GM19023 (cell line): ENCODE results near the gene P2RX7.
"Not testable (repeated sequence)": the region's sequence is repeated elsewhere in the genome, so short reads cannot be mapped to it uniquely, and the experiment has no call there.

Experiments
- ATAC-seq: cut with Tn5 transposase; IDR thresholded peaks from one replicate; pipeline ENCODE4 v1.9.1; 2021; ENCODE audit warnings: mild to moderate bottlenecking, moderate library complexity; ENCODE audit not compliant: unreplicated experiment

P2RX7 gene

GRCh38 chr12:121202407-121203355 lies 70.0 kb downstream of the P2RX7 start:
- ATAC-seq = no peak

- ATAC-seq = no peak
These were observed 70.8 kb downstream of the P2RX7 start for GRCh38 chr12:121203482-121203881.

- no peak for ATAC-seq
These were observed 72.8 kb downstream of the P2RX7 start for GRCh38 chr12:121205491-121205890.

- not testable (repeated sequence) for ATAC-seq
These were observed 75.9 kb downstream of the P2RX7 start for GRCh38 chr12:121208571-121208970.

GRCh38 chr12:121209221-121209620 lies 76.5 kb downstream of the P2RX7 start:
- no peak for ATAC-seq

- ATAC-seq = peak; percentile 86
These were observed 77.2 kb downstream of the P2RX7 start, which contains the start of gene P2RX4 for GRCh38 chr12:121209624-121210572. TSS of gene P2RX4 (plus strand) at chr12:121210129. CDS start at chr12:121210165, 36 bp downstream.

- no peak for ATAC-seq
These were observed 80.2 kb downstream of the P2RX7 start for GRCh38 chr12:121212875-121213274.

- ATAC-seq = no peak
These were observed 81.6 kb downstream of the P2RX7 start for GRCh38 chr12:121214166-121214777.

- no peak for ATAC-seq
These were observed 82.4 kb downstream of the P2RX7 start for GRCh38 chr12:121214855-121215745.

- no peak for ATAC-seq
These were observed 83.4 kb downstream of the P2RX7 start for GRCh38 chr12:121216102-121216501.

GRCh38 chr12:121217063-121217462 lies 84.4 kb downstream of the P2RX7 start:
- ATAC-seq = no peak

- ATAC-seq = no peak
These were observed 85.1 kb downstream of the P2RX7 start for GRCh38 chr12:121217761-121218160.

- no peak for ATAC-seq
These were observed 86.1 kb downstream of the P2RX7 start for GRCh38 chr12:121218588-121219352.

GRCh38 chr12:121219353-121219986 lies 86.8 kb downstream of the P2RX7 start:
- no peak for ATAC-seq

- ATAC-seq = no peak
These were observed 90.2 kb downstream of the P2RX7 start for GRCh38 chr12:121222847-121223246.

- no peak for ATAC-seq
These were observed 90.9 kb downstream of the P2RX7 start for GRCh38 chr12:121223292-121224285.

GRCh38 chr12:121224591-121224990 lies 91.9 kb downstream of the P2RX7 start:
- no peak for ATAC-seq
